T-cell (primary cell): ENCODE measurements around the gene MEF2B. TPM values are rescaled to one million over a fixed set of nuclear protein-coding genes. Genes with fewer than 3 reads are reported as not detected.
"Not testable (repeated sequence)": the region's sequence is repeated elsewhere in the genome, so short reads cannot be mapped to it uniquely, and the experiment has no call there.

Experiments
- ATAC-seq, 4 experiments: fragments of 200-7000 bp in 3 of 4; fragments of 150-1000 bp in 1 of 4; cut with Tn5 transposase; replicated peaks in 1 of 4; 1 replicate in 3 of 4; 2 replicates in 1 of 4; pipeline ENCODE4 v1.10.0; 2021; ENCODE audit warnings: moderate library complexity in 3 of 4, mild to moderate bottlenecking in 2 of 4, moderate number of reproducible peaks in 1 of 4
- CTCF ChIA-PET, 2 donors: fragments of 300-600 bp; sonication (Branson Sonifier 250); formaldehyde crosslinking; loops; one replicate each; lab custom pipeline; 2022; ENCODE audit warnings: antibody characterized with exemption in 2 of 2; lab: Charles Lee
- POLR2A ChIA-PET, 2 donors: fragments of 300-600 bp; sonication (Branson Sonifier 250); formaldehyde crosslinking; loops; one replicate each; lab custom pipeline; 2022; ENCODE audit warnings: antibody characterized with exemption in 2 of 2; lab: Charles Lee
- DNase-seq, 35 experiments: peaks; one replicate each; pipeline versions ENCODE4 v3.0.0 to v3.0.0-alpha.2; 2013 to 2023
- H3K27ac ChIP-seq: one replicate; pipeline ENCODE4 v1.5.1; 2013; ENCODE audit warnings: low read length
- H3K27me3 ChIP-seq, 2 experiments: replicated peaks in 1 of 2; 1 replicate in 1 of 2; 2 replicates in 1 of 2; pipeline versions ENCODE4 v1.6.1 to v1.7.0; 2013; ENCODE audit warnings: low read length in 1 of 2, mixed read lengths in 1 of 2; ENCODE audit not compliant: control insufficient read depth in 2 of 2, insufficient read depth in 2 of 2; ENCODE audit errors: extremely low read depth in 1 of 2
- H3K36me3 ChIP-seq, 2 donors: 1 replicate in 1 of 2; 2 replicates in 1 of 2; pipeline versions ENCODE4 v1.6.1 to v1.7.0; 2013; ENCODE audit warnings: low read length in 1 of 2; ENCODE audit not compliant: control insufficient read depth in 2 of 2, insufficient read depth in 1 of 2; ENCODE audit errors: extremely low read depth in 1 of 2
- H3K4me1 ChIP-seq, 2 experiments: 1 replicate in 1 of 2; 2 replicates in 1 of 2; pipeline versions ENCODE4 v1.6.1 to v1.7.0; 2013; ENCODE audit warnings: low read length in 2 of 2, mixed read lengths in 1 of 2; ENCODE audit not compliant: insufficient read depth in 2 of 2, control insufficient read depth in 1 of 2; ENCODE audit errors: extremely low read depth in 1 of 2
- H3K4me3 ChIP-seq, 2 donors: 1 replicate in 1 of 2; 2 replicates in 1 of 2; pipeline versions ENCODE4 v1.5.1 to v1.7.0; 2013; ENCODE audit warnings: mild to moderate bottlenecking in 2 of 2, low read length in 1 of 2, moderate library complexity in 1 of 2; ENCODE audit not compliant: control insufficient read depth in 1 of 2; ENCODE audit errors: extremely low read depth in 1 of 2
- H3K9me3 ChIP-seq: 2 replicates; pipeline ENCODE4 v1.7.0; 2013
- H3K27ac Mint-ChIP-seq, 2 donors: one replicate each; pipeline ENCODE4 v1.8.0; 2020 to 2021; ENCODE audit warnings: mild to moderate bottlenecking in 2 of 2, mixed read lengths in 2 of 2
- H3K27me3 Mint-ChIP-seq, 2 donors: one replicate each; pipeline ENCODE4 v1.8.0; 2021 to 2022; ENCODE audit warnings: mixed read lengths in 2 of 2
- H3K36me3 Mint-ChIP-seq: one replicate; pipeline ENCODE4 v1.8.0; 2021; ENCODE audit warnings: mixed read lengths
- H3K4me1 Mint-ChIP-seq, 3 donors: one replicate each; pipeline ENCODE4 v1.8.0; 2020 to 2022; ENCODE audit warnings: mixed read lengths in 3 of 3, mild to moderate bottlenecking in 1 of 3
- H3K4me3 Mint-ChIP-seq, 3 donors: one replicate each; pipeline ENCODE4 v1.8.0; 2020 to 2022; ENCODE audit warnings: mild to moderate bottlenecking in 3 of 3, mixed read lengths in 3 of 3, moderate library complexity in 3 of 3
- H3K9me3 Mint-ChIP-seq, 3 donors: one replicate each; pipeline ENCODE4 v1.8.0; 2020 to 2022; ENCODE audit warnings: mixed read lengths in 3 of 3
- WGBS: methylation state at CpG from one replicate; pipeline ENCODE4 v1.1.5; 2013; ENCODE audit warnings: missing lambda C conversion rate; ENCODE audit not compliant: insufficient coverage; 5-methylcytosine and 5-hydroxymethylcytosine counted together
- total RNA-seq, 35 experiments: library from RNA in 6 of 35; stranded (reverse) in 6 of 35; fragments of 120-200 nt in 1 of 35; gene quantifications; one replicate each; pipeline versions ENCODE4 v1.2.1 to v1.2.4 and lab custom pipeline; 2013 to 2026

MEF2B gene
- total RNA-seq, 5 donors from 2014 or later (not counting 1 experiment from before 2014, with no cell fraction given), result 3.3 to 6.4 (median 6.0) TPM

GRCh38 chr19:19154768-19155494, 15.1 kb downstream of the MEF2B start:
- H3K9me3 Mint-ChIP-seq, result no peaks in the 10 kb centered on the region
- Histone ChIP-seq H3K27ac (no peak overlapping the region), H3K4me3 (no peak overlapping the region), H3K36me3 (peaks cover 3 to 4% of the 10 kb centered on the region in 2 donors), H3K4me1 (no peaks in the 10 kb centered on the region), H3K27me3 (no peaks in the 10 kb centered on the region), H3K9me3 (no peaks in the 10 kb centered on the region)
- WGBS, result 100% methylated on average over 3 of the region's 6 CpGs
- POLR2A ChIA-PET, result no interaction called here
- no peaks in the 10 kb centered on the region for H3K27me3 Mint-ChIP-seq
- CTCF ChIA-PET, result interaction anchor here in 1 of 2 donors (0.6 kb wide), 1 partner anchor 84 kb away, joined by 3 read pairs; no protein-coding TSS in a partner anchor
- H3K36me3 Mint-ChIP-seq, result peaks cover 23% of the 10 kb centered on the region
- H3K4me3 Mint-ChIP-seq, result no peak overlapping the region
- no peaks in the 10 kb centered on the region for H3K4me1 Mint-ChIP-seq
- DNase-seq (no peak), ATAC-seq (no peak)
- H3K27ac Mint-ChIP-seq, result no peak overlapping the region

- 82% methylated on average over 12 of the region's 13 CpGs for WGBS
- no peaks in the 10 kb centered on the region for H3K9me3 ChIP-seq
- peaks cover 12% of the 10 kb centered on the region in 2 donors for H3K36me3 ChIP-seq
- peaks cover 21% of the 10 kb centered on the region for H3K36me3 Mint-ChIP-seq
- CTCF ChIA-PET, result interaction anchor here in 1 of 2 donors (0.6 kb wide), 1 partner anchor 180 kb away, joined by 5 read pairs; no protein-coding TSS in a partner anchor
- POLR2A ChIA-PET, result no interaction called here
- H3K4me1 ChIP-seq, result no peaks in the 10 kb centered on the region
- ATAC-seq (no peak), DNase-seq (no peak)
- H3K9me3 Mint-ChIP-seq, result no peaks in the 10 kb centered on the region
- H3K27ac Mint-ChIP-seq, result no peak overlapping the region
- no peaks in the 10 kb centered on the region for H3K27me3 ChIP-seq
- H3K4me3 Mint-ChIP-seq, result no peak overlapping the region
- H3K27ac ChIP-seq, result no peak overlapping the region
- no peaks in the 10 kb centered on the region for H3K27me3 Mint-ChIP-seq
- H3K4me3 ChIP-seq, result no peak overlapping the region
- H3K4me1 Mint-ChIP-seq, result no peaks in the 10 kb centered on the region
These were observed 17.2 kb downstream of the MEF2B start for GRCh38 chr19:19152668-19153384.

DNA sequence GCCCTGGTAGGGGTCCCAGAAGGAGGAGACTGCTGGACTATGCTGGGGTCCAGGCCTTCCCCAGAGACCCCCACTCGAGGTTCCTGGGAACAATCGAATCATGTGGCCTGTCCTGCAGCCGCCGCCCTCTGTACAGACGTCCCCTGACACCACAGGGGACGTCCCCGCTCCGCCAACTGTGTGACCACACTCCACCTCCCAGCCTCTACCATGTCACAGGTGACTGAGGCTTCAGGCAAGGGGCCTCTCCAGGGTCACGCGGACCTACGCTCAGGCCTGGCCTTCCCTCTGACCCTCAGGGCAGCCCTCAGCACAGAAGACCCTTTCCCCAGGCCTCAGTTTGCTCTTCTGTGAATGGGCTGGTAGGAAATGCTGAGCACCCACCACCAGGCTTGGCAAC, 18.6 kb downstream of the MEF2B start:
- CTCF ChIA-PET, result no interaction called here
- H3K9me3 ChIP-seq, result no peaks in the 10 kb centered on the region
- H3K36me3 ChIP-seq, result peaks cover 13 to 15% of the 10 kb centered on the region in 2 donors
- ATAC-seq (no peak), DNase-seq (no peak)
- Mint-ChIP-seq H3K27ac (no peak overlapping the region), H3K27me3 (no peaks in the 10 kb centered on the region), H3K9me3 (no peaks in the 10 kb centered on the region), H3K4me1 (no peaks in the 10 kb centered on the region), H3K4me3 (no peak overlapping the region), H3K36me3 (peaks cover 20% of the 10 kb centered on the region)
- H3K4me1 ChIP-seq, result peaks cover 0 to under 1% of the 10 kb centered on the region in 2 experiments
- WGBS, result 82% methylated on average over 5 of the region's 11 CpGs
- no peak overlapping the region for H3K4me3 ChIP-seq
- POLR2A ChIA-PET, result no interaction called here
- no peaks in the 10 kb centered on the region for H3K27me3 ChIP-seq
- no peak overlapping the region for H3K27ac ChIP-seq

DNA sequence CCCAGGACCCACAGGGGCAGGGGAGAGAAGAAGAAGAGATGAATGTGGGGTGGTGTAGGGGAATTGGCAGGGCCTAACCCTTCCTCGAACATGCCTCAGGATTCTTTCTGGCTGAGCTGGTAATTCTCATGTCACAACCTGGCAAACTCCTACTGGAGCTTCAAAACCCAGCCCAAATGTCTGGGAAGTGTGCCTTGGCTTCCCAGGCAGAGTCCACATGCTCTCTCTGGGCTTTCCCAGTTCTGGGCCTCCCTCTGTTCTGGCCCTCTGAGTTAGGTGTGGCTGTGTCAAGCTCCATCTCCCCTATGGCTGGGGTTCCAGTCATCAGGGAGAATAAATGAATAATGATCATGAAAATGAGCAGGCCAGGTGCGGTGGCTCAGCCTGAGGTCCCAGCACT, 20.6 kb downstream of the MEF2B start:
- POLR2A ChIA-PET, result interaction anchor here in 1 of 2 donors (0.6 kb wide), 1 partner anchor 656 kb away, joined by 4 read pairs; no protein-coding TSS in a partner anchor
- peaks cover 8% of the 10 kb centered on the region for H3K36me3 Mint-ChIP-seq
- H3K4me3 Mint-ChIP-seq, result no peak overlapping the region
- Histone ChIP-seq H3K9me3 (no peaks in the 10 kb centered on the region), H3K4me1 (peaks cover 0 to 9% of the 10 kb centered on the region in 2 experiments), H3K4me3 (no peak overlapping the region), H3K27me3 (no peaks in the 10 kb centered on the region), H3K27ac (no peak overlapping the region), H3K36me3 (peaks cover 8 to 12% of the 10 kb centered on the region in 2 donors)
- WGBS, result 100% methylated on average over 1 of the region's 2 CpGs
- no peak for ATAC-seq
- CTCF ChIA-PET, result no interaction called here
- no peak for DNase-seq
- H3K27me3 Mint-ChIP-seq, result no peaks in the 10 kb centered on the region
- H3K4me1 Mint-ChIP-seq, result peaks cover 0 to 2% (median 0%) of the 10 kb centered on the region in 3 donors
- no peak overlapping the region for H3K27ac Mint-ChIP-seq
- H3K9me3 Mint-ChIP-seq, result no peaks in the 10 kb centered on the region

DNA sequence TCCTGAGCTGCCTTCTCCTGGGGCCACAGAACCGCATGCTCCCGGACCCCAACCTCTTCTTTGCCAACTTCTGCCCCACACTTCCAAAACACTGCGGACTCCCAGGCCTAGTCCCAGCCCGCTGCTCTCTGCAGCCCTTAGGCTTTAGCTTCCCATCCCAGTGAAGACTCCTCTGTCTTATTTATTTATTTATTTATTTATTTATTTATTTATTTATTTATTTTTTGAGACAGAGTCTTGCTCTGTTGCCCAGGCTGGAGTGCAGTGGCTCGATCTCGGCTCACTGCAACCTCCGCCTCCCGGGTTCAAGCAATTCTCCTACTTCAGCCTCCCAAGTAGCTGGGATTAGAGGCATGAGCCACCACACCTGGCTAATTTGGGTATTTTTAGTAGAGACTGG, 21.6 kb downstream of the MEF2B start:
- DNase-seq, H3K4me3 Mint-ChIP-seq, POLR2A ChIA-PET, H3K9me3 ChIP-seq, H3K36me3 Mint-ChIP-seq, H3K4me1 ChIP-seq, H3K9me3 Mint-ChIP-seq, H3K27ac Mint-ChIP-seq, H3K4me1 Mint-ChIP-seq, H3K27ac ChIP-seq, H3K4me3 ChIP-seq, H3K27me3 ChIP-seq, H3K27me3 Mint-ChIP-seq, ATAC-seq: not testable (repeated sequence)
- WGBS, result 100% methylated on average over 2 of the region's 8 CpGs
- H3K36me3 ChIP-seq, result peaks cover 8 to 12% of the 10 kb centered on the region in 2 donors
- CTCF ChIA-PET, result interaction anchor here in 1 of 2 donors (1.2 kb wide), 1 partner anchor 32 kb away, joined by 3 read pairs; no protein-coding TSS in a partner anchor

- Mint-ChIP-seq H3K36me3 (peaks cover 8% of the 10 kb centered on the region), H3K4me1 (peaks cover 0 to 2% (median 0%) of the 10 kb centered on the region in 3 donors), H3K27ac (no peak overlapping the region), H3K9me3 (no peaks in the 10 kb centered on the region), H3K4me3 (no peak overlapping the region), H3K27me3 (no peaks in the 10 kb centered on the region)
- ATAC-seq (no peak), DNase-seq (no peak)
- Histone ChIP-seq H3K9me3 (no peaks in the 10 kb centered on the region), H3K27me3 (no peaks in the 10 kb centered on the region), H3K36me3 (peaks cover 8 to 12% of the 10 kb centered on the region in 2 donors), H3K4me3 (no peak overlapping the region), H3K4me1 (peaks cover 0 to 9% of the 10 kb centered on the region in 2 experiments), H3K27ac (no peak overlapping the region)
- ChIA-PET POLR2A (interaction anchor here in 1 of 2 donors (0.7 kb wide), 1 partner anchor 1035 kb away, joined by 4 read pairs; no protein-coding TSS in a partner anchor), CTCF (interaction anchor here (1.2 to 1.5 kb wide), 3 partner anchors 27 to 83 kb away, joined by 3 to 4 read pairs (median 4); no protein-coding TSS in a partner anchor)
- WGBS, result 100% methylated on average over 4 of the region's 5 CpGs
These were observed 22.7 kb downstream of the MEF2B start for GRCh38 chr19:19147344-19147743.
